Ovary (tissue), 3 donors: ENCODE data around the gene COQ8A.

ENCODE experiments used
- CTCF ChIP-seq, 3 donors: fragments of 450-650 bp in 2 of 3; fragments of 200-600 bp in 1 of 3; IDR thresholded peaks; one replicate each; pipeline versions ENCODE4 v1.5.1 to v1.8.0; 2016 to 2022; ENCODE audit warnings: antibody characterized with exemption in 3 of 3, mild to moderate bottlenecking in 1 of 3
- POLR2A ChIP-seq: fragments of 450-650 bp; IDR thresholded peaks from one replicate; pipeline ENCODE4 v1.6.1; 2017; ENCODE audit warnings: antibody characterized with exemption, mild to moderate bottlenecking, moderate library complexity
- donor health status: DM: no; HTN: no; CAD: no.

GRCh38 chr1:226988334-226988666 is 48.2 kb downstream of the COQ8A start:
- TF ChIP-seq CTCF (IDR thresholded peaks at IDR 0.05) (no peak), POLR2A (no peak)
